ENCODE measurements around the gene AQP2. TPM values are rescaled to one million over a fixed set of nuclear protein-coding genes. Genes with fewer than 3 reads are reported as not detected.

AQP2 gene
- total and polyA plus RNA-seq, 2 donors from 2014 or later = 122 to 666 TPM

- Histone ChIP-seq H3K4me1 (ENCODE audit: control insufficient read depth in 2 of 3, insufficient read depth in 2 of 3, low read depth in 1 of 3, low read length in 3 of 3) (no peaks in the 10 kb centered on the region), H3K9ac (ENCODE audit: low read length in 3 of 3) (no peak overlapping the region), H3K4me3 (ENCODE audit: low read length in 3 of 3) (no peak overlapping the region), H3K36me3 (ENCODE audit: control insufficient read depth in 2 of 3, insufficient read depth in 3 of 3, low read length in 3 of 3) (peaks cover 0 to 2% (median 0%) of the 10 kb centered on the region in 3 donors), H3K27me3 (ENCODE audit: control insufficient read depth, insufficient read depth, low read length) (no peaks in the 10 kb centered on the region), H3K27ac (ENCODE audit: low read depth in 2 of 2, low read length in 2 of 2) (no peak overlapping the region), H3K9me3 (ENCODE audit: control insufficient read depth in 2 of 3, insufficient read depth in 1 of 3, low read length in 3 of 3) (no peaks in the 10 kb centered on the region)
- TF ChIP-seq CTCF (IDR thresholded peaks at IDR 0.05; ENCODE audit: borderline replicate concordance, extremely low read depth, insufficient read depth) = no peak
- no peak for DNase-seq
- intact Hi-C loops (cut with DNase I) = no loop called here
- FAIRE-seq = no peak
Observed at GRCh38 chr12:50005175-50005574, 54.6 kb downstream of the AQP2 start.

DNA sequence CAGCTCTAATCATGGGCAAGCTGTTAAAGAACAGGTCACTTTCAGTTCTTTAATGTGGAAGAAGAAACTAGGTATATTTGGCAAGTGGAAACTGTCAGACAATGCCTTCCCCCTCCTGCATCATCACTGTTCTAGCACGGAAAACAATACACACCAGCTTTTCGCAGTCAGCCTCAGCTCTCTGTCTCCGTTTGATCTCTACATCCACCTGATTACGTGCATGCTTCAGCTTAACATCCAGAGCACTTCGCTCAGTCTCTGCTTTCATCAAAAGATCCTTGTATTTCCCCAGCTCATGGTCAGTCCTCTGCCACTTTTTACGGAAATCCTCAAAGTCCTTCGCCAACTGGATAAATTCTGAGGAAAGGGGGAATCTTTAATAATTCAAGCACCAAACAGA lies 55.7 kb downstream of the AQP2 start:
- no peaks in the 10 kb centered on the region for H3K27me3 ChIP-seq (ENCODE audit: control insufficient read depth, insufficient read depth, low read length)
- no peak overlapping the region for H3K4me3 ChIP-seq (ENCODE audit: low read length in 3 of 3)
- H3K9ac ChIP-seq (ENCODE audit: low read length in 3 of 3) = no peak overlapping the region
- H3K9me3 ChIP-seq (ENCODE audit: control insufficient read depth in 2 of 3, insufficient read depth in 1 of 3, low read length in 3 of 3) = no peaks in the 10 kb centered on the region
- no peak for FAIRE-seq
- H3K27ac ChIP-seq (ENCODE audit: low read depth in 2 of 2, low read length in 2 of 2) = no peak overlapping the region
- H3K4me1 ChIP-seq (ENCODE audit: control insufficient read depth in 2 of 3, insufficient read depth in 2 of 3, low read depth in 1 of 3, low read length in 3 of 3) = no peaks in the 10 kb centered on the region
- intact Hi-C loops (cut with DNase I) = no loop called here
- DNase-seq = no peak
- peaks cover 0 to 2% (median 0%) of the 10 kb centered on the region in 3 donors for H3K36me3 ChIP-seq (ENCODE audit: control insufficient read depth in 2 of 3, insufficient read depth in 3 of 3, low read length in 3 of 3)
- no peak for TF ChIP-seq CTCF (IDR thresholded peaks at IDR 0.05; ENCODE audit: borderline replicate concordance, extremely low read depth, insufficient read depth)

DNA sequence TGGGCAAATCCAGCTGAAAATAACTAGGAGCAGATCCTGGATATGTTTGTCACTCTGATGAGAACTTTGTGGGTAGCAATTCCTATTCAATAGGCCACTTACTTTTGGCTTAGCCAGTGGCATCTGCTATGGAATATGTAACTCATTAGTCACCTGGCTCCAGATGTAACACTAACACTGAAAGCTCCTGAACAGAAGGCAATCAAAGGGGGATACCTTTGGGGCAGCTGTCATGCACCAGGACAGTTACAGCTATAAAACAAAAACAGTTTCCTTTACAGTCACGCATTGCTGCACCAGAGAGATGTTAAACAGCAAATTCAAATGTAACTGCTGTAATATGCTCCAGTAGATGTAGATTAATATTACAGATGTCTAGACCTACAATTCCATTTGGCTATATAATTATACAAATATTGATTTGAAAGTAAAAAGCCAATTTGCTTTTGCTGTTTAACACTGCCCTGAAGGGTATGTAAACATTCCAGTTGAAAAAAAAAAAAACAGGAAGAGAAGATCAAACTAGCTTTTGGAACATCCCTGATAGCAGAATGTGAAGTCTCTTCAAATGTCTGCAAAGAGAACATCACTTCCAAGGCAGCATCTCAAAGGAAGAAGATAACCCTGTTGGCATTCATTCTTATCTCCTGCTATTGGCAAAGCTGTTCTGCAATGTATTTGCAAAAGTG lies 56.4 kb downstream of the AQP2 start:
- Histone ChIP-seq H3K9ac (ENCODE audit: low read length in 3 of 3) (no peak overlapping the region), H3K9me3 (ENCODE audit: control insufficient read depth in 2 of 3, insufficient read depth in 1 of 3, low read length in 3 of 3) (no peaks in the 10 kb centered on the region), H3K27ac (ENCODE audit: low read depth in 2 of 2, low read length in 2 of 2) (no peak overlapping the region), H3K4me1 (ENCODE audit: control insufficient read depth in 2 of 3, insufficient read depth in 2 of 3, low read depth in 1 of 3, low read length in 3 of 3) (no peaks in the 10 kb centered on the region), H3K27me3 (ENCODE audit: control insufficient read depth, insufficient read depth, low read length) (no peaks in the 10 kb centered on the region), H3K4me3 (ENCODE audit: low read length in 3 of 3) (no peak overlapping the region), H3K36me3 (ENCODE audit: control insufficient read depth in 2 of 3, insufficient read depth in 3 of 3, low read length in 3 of 3) (peaks cover 0 to 2% (median 0%) of the 10 kb centered on the region in 3 donors)
- TF ChIP-seq CTCF (IDR thresholded peaks at IDR 0.05; ENCODE audit: borderline replicate concordance, extremely low read depth, insufficient read depth) = no peak
- no peak for FAIRE-seq
- intact Hi-C loops (cut with DNase I) = no loop called here
- DNase-seq = peak in 1 of 5 donors; percentile 23

Other genes starting within 250 kb of the AQP2 start
- gene FMNL3, start 243.3 kb upstream of the AQP2 start, total RNA-seq = 25.6 TPM
- 6.3 TPM for gene FMNL3, start 243.3 kb upstream of the AQP2 start, polyA plus RNA-seq (ENCODE audit: insufficient read depth, low read depth, low replicate concordance)
- 724 TPM for gene TMBIM6, start 209.2 kb upstream of the AQP2 start, total RNA-seq
- 644 TPM for gene TMBIM6, start 209.2 kb upstream of the AQP2 start, polyA plus RNA-seq (ENCODE audit: insufficient read depth, low read depth, low replicate concordance)
- 20.6 TPM for gene NCKAP5L, start 122.3 kb upstream of the AQP2 start, total RNA-seq
- 7.2 TPM for gene NCKAP5L, start 122.3 kb upstream of the AQP2 start, polyA plus RNA-seq (ENCODE audit: insufficient read depth, low read depth, low replicate concordance)
- gene BCDIN3D, start 107.6 kb upstream of the AQP2 start, total RNA-seq = 5.1 TPM
- 4.6 TPM for gene BCDIN3D, start 107.6 kb upstream of the AQP2 start, polyA plus RNA-seq (ENCODE audit: insufficient read depth, low read depth, low replicate concordance)
- 5.5 TPM for gene FAIM2, start 46.8 kb upstream of the AQP2 start, total RNA-seq
- gene FAIM2, start 46.8 kb upstream of the AQP2 start, polyA plus RNA-seq (ENCODE audit: insufficient read depth, low read depth, low replicate concordance) = 1.3 TPM
- 0.91 TPM for gene AQP5, start 11.1 kb downstream of the AQP2 start, total RNA-seq
- gene AQP5, start 11.1 kb downstream of the AQP2 start, polyA plus RNA-seq (ENCODE audit: insufficient read depth, low read depth, low replicate concordance) = 0.99 TPM
- gene AQP6, start 22.2 kb downstream of the AQP2 start, total RNA-seq = 12.0 TPM
- gene AQP6, start 22.2 kb downstream of the AQP2 start, polyA plus RNA-seq (ENCODE audit: insufficient read depth, low read depth, low replicate concordance) = 74.1 TPM
- gene RACGAP1, start 74.8 kb downstream of the AQP2 start, total RNA-seq = 7.7 TPM
- 5.0 TPM for gene RACGAP1, start 74.8 kb downstream of the AQP2 start, polyA plus RNA-seq (ENCODE audit: insufficient read depth, low read depth, low replicate concordance)
- gene ASIC1, start 106.9 kb downstream of the AQP2 start, total RNA-seq = 1.6 TPM
- 0.99 TPM for gene ASIC1, start 106.9 kb downstream of the AQP2 start, polyA plus RNA-seq (ENCODE audit: insufficient read depth, low read depth, low replicate concordance)
- 51.1 TPM for gene SMARCD1, start 134.6 kb downstream of the AQP2 start, total RNA-seq
- 21.9 TPM for gene SMARCD1, start 134.6 kb downstream of the AQP2 start, polyA plus RNA-seq (ENCODE audit: insufficient read depth, low read depth, low replicate concordance)
- 15.1 TPM for gene GPD1, start 153.3 kb downstream of the AQP2 start, total RNA-seq
- gene GPD1, start 153.3 kb downstream of the AQP2 start, polyA plus RNA-seq (ENCODE audit: insufficient read depth, low read depth, low replicate concordance) = 139 TPM
- 68.2 TPM for gene COX14, start 161.5 kb downstream of the AQP2 start, total RNA-seq
- 242 TPM for gene COX14, start 161.5 kb downstream of the AQP2 start, polyA plus RNA-seq (ENCODE audit: insufficient read depth, low read depth, low replicate concordance)
- gene CERS5, start 216.6 kb downstream of the AQP2 start, total RNA-seq = 52.1 TPM
- gene CERS5, start 216.6 kb downstream of the AQP2 start, polyA plus RNA-seq (ENCODE audit: insufficient read depth, low read depth, low replicate concordance) = 40.2 TPM